Endodermal cell (in vitro differentiated cells): ENCODE results near the gene COL24A1. TPM values are rescaled to one million over a fixed set of nuclear protein-coding genes. Genes with fewer than 3 reads are reported as not detected.

Experiments used
- DNase-seq: peaks from one replicate; pipeline ENCODE4 v3.0.0-alpha.2; 2017
- H3K27ac ChIP-seq: 2 replicates; pipeline ENCODE4 v1.5.1; 2013; ENCODE audit warnings: mild to moderate bottlenecking, low read depth, low read length, moderate library complexity
- H3K27me3 ChIP-seq: 2 replicates; pipeline ENCODE4 v1.6.1; 2013; ENCODE audit warnings: mild to moderate bottlenecking, low read length, moderate library complexity; ENCODE audit not compliant: insufficient read depth, control insufficient read depth, poor library complexity, severe bottlenecking
- H3K36me3 ChIP-seq: 2 replicates; pipeline ENCODE4 v1.7.0; 2013; ENCODE audit warnings: mild to moderate bottlenecking, low read length, moderate library complexity; ENCODE audit not compliant: control insufficient read depth, insufficient read depth
- H3K4me1 ChIP-seq: one replicate; pipeline ENCODE4 v1.7.0; 2013; ENCODE audit warnings: low read length; ENCODE audit not compliant: control insufficient read depth, insufficient read depth
- H3K4me3 ChIP-seq: 2 replicates; pipeline ENCODE4 v1.5.1; 2013; ENCODE audit warnings: mild to moderate bottlenecking, low read length, moderate library complexity
- H3K9ac ChIP-seq: 2 replicates; pipeline ENCODE4 v1.6.1; 2013; ENCODE audit warnings: mild to moderate bottlenecking, low read length, moderate library complexity; ENCODE audit not compliant: poor library complexity, severe bottlenecking; ENCODE audit errors: extremely low read depth
- H3K9me3 ChIP-seq: 2 replicates; pipeline ENCODE4 v1.6.1; 2013; ENCODE audit warnings: mild to moderate bottlenecking, low read length, moderate library complexity; ENCODE audit not compliant: control insufficient read depth
- H3K27ac Mint-ChIP-seq: 2 replicates; pipeline ENCODE4 v1.8.0; 2020; ENCODE audit warnings: mixed read lengths
- H3K27me3 Mint-ChIP-seq: 2 replicates; pipeline ENCODE4 v1.8.0; 2021; ENCODE audit warnings: mild to moderate bottlenecking, mixed read lengths; ENCODE audit not compliant: insufficient read depth
- H3K36me3 Mint-ChIP-seq: 2 replicates; pipeline ENCODE4 v1.8.0; 2020; ENCODE audit warnings: low read depth, mixed read lengths
- H3K4me1 Mint-ChIP-seq: 2 replicates; pipeline ENCODE4 v1.8.0; 2020; ENCODE audit warnings: mixed read lengths
- H3K4me3 Mint-ChIP-seq: 2 replicates; pipeline ENCODE4 v1.8.0; 2020; ENCODE audit warnings: mild to moderate bottlenecking, moderate library complexity, mixed read lengths
- H3K9me3 Mint-ChIP-seq: 2 replicates; pipeline ENCODE4 v1.8.0; 2020; ENCODE audit warnings: mild to moderate bottlenecking, mixed read lengths
- WGBS, 2 experiments: methylation state at CpG; one replicate each; pipeline versions ENCODE4 v1.1.5 to v1.1.7; 2013; ENCODE audit warnings: missing lambda C conversion rate in 2 of 2, mixed read lengths in 1 of 2; ENCODE audit not compliant: insufficient coverage in 1 of 2, insufficient read length in 1 of 2; 5-methylcytosine and 5-hydroxymethylcytosine counted together
- total RNA-seq, 2 donors: library from RNA; stranded (reverse); fragmentation: NEBNext Ultra II Directional in 1 of 2; extraction: Animal tissue kit (Norgen Biotek cat#: 25700) in 1 of 2; gene quantifications; 2 replicates in 1 of 2; 3 replicates in 1 of 2; pipeline ENCODE4 v1.2.1, GENCODE V29; 2021
- TF ChIP-seq, protein P1 (sequence below): fragments of 200-600 bp; sonication (generic); conservative IDR thresholded peaks from 2 replicates; pipeline ENCODE4 v1.5.0; 2021; ENCODE audit warnings: antibody characterized with exemption, mild to moderate bottlenecking

The COL24A1 gene
- total RNA-seq, 2 donors from 2014 or later, result 0.84 to 0.95 TPM

DNA sequence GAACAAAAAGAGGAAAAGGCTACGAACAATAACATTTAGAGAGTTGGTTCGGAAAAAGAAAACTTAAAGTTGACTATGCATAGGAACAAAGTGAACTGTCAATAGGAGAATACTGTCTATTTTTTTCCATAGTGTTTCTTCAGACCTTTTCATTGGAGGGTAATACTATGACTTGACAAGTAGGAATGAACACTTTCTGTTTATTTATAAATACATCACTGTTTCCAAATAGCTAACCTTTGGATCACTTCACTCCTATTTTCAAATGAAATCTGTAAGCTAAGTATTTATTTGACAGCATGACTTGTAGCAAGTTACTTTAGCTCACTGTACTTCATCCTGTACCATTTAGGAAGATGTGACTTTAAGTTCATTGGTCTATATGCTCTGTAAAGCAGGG lies 221.3 kb downstream of the COL24A1 start:
- DNase-seq, result no peak
- H3K9me3 Mint-ChIP-seq, result no peaks in the 10 kb centered on the region
- H3K36me3 Mint-ChIP-seq, result no peaks in the 10 kb centered on the region
- 92 to 100% methylated on average over 2 of the region's 2 CpGs for WGBS, 2 experiments
- H3K4me3 ChIP-seq, result no peak overlapping the region
- TF ChIP-seq, protein P1, sequence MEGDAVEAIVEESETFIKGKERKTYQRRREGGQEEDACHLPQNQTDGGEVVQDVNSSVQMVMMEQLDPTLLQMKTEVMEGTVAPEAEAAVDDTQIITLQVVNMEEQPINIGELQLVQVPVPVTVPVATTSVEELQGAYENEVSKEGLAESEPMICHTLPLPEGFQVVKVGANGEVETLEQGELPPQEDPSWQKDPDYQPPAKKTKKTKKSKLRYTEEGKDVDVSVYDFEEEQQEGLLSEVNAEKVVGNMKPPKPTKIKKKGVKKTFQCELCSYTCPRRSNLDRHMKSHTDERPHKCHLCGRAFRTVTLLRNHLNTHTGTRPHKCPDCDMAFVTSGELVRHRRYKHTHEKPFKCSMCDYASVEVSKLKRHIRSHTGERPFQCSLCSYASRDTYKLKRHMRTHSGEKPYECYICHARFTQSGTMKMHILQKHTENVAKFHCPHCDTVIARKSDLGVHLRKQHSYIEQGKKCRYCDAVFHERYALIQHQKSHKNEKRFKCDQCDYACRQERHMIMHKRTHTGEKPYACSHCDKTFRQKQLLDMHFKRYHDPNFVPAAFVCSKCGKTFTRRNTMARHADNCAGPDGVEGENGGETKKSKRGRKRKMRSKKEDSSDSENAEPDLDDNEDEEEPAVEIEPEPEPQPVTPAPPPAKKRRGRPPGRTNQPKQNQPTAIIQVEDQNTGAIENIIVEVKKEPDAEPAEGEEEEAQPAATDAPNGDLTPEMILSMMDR, result no peak
- H3K4me1 Mint-ChIP-seq, result no peaks in the 10 kb centered on the region
- no peak overlapping the region for H3K9ac ChIP-seq
- H3K27me3 ChIP-seq, result no peaks in the 10 kb centered on the region
- H3K9me3 ChIP-seq, result no peaks in the 10 kb centered on the region
- no peak overlapping the region for H3K27ac ChIP-seq
- H3K27ac Mint-ChIP-seq, result no peak overlapping the region
- H3K4me1 ChIP-seq, result no peaks in the 10 kb centered on the region
- H3K4me3 Mint-ChIP-seq, result no peak overlapping the region
- H3K27me3 Mint-ChIP-seq, result no peaks in the 10 kb centered on the region
- H3K36me3 ChIP-seq, result no peaks in the 10 kb centered on the region

- Mint-ChIP-seq H3K4me1 (no peaks in the 10 kb centered on the region), H3K27me3 (no peaks in the 10 kb centered on the region), H3K36me3 (no peaks in the 10 kb centered on the region), H3K27ac (no peak overlapping the region), H3K4me3 (no peak overlapping the region), H3K9me3 (no peaks in the 10 kb centered on the region)
- no peak overlapping the region for H3K27ac ChIP-seq
- H3K9me3 ChIP-seq, result no peaks in the 10 kb centered on the region
- no peak overlapping the region for H3K9ac ChIP-seq
- H3K4me3 ChIP-seq, result no peak overlapping the region
- no peak for DNase-seq
- no peaks in the 10 kb centered on the region for H3K27me3 ChIP-seq
- TF ChIP-seq, protein P1, result no peak
- no peaks in the 10 kb centered on the region for H3K4me1 ChIP-seq
- no peaks in the 10 kb centered on the region for H3K36me3 ChIP-seq
Measured at GRCh38 chr1:85934516-85934915, 222.1 kb downstream of the COL24A1 start.

- Mint-ChIP-seq H3K4me3 (no peak overlapping the region), H3K9me3 (no peaks in the 10 kb centered on the region), H3K36me3 (no peaks in the 10 kb centered on the region), H3K27ac (no peak overlapping the region), H3K27me3 (no peaks in the 10 kb centered on the region), H3K4me1 (no peaks in the 10 kb centered on the region)
- DNase-seq, result no peak
- Histone ChIP-seq H3K27ac (no peak overlapping the region), H3K36me3 (no peaks in the 10 kb centered on the region), H3K9me3 (no peaks in the 10 kb centered on the region), H3K27me3 (no peaks in the 10 kb centered on the region), H3K4me3 (no peak overlapping the region), H3K9ac (no peak overlapping the region), H3K4me1 (no peaks in the 10 kb centered on the region)
- TF ChIP-seq, protein P1, result no peak
Measured at GRCh38 chr1:85933961-85934360, 222.6 kb downstream of the COL24A1 start.
